Lung microvascular endothelial cell (primary cell): Measurements from ENCODE around the gene RPS18. TPM values are rescaled to one million over a fixed set of nuclear protein-coding genes. Genes with fewer than 3 reads are reported as not detected.

ENCODE experiments used
- DNase-seq, 2 donors: peaks; one replicate each; pipeline versions ENCODE4 v3.0.0 to v3.0.0-alpha.2; 2010; ENCODE audit warnings: low read depth in 2 of 2
- total RNA-seq: library from RNA; depleted of rRNA; stranded (reverse); fragments of >200 nt; gene quantifications from 2 replicates; pipeline ENCODE4 v1.2.1, GENCODE V29; 2014

The RPS18 gene
- total RNA-seq, 1 donor from 2014 or later, result 4,512 TPM

DNA sequence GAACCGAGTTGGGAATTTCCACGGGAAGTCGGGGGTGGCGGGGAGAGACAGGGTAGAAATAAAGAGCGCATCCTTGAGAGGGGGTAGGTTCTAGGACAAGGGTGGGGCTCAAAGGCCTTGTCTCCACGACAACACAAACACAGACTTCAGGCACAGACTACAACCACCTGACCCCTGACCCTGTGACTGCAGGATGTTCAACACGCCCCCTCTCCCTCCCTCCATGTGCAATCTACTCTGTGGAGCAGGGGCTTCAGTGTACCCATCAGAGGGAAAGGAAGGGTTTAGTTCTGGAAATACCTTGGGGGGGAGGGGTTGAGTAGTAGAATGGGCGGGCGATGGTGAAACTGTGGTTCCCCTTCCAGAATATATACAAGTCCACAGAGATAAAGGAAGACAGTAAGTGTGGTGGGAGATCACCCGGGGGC lies 42.7 kb downstream of the RPS18 start:
- peak; percentile 80 to 93 for DNase-seq

DNA sequence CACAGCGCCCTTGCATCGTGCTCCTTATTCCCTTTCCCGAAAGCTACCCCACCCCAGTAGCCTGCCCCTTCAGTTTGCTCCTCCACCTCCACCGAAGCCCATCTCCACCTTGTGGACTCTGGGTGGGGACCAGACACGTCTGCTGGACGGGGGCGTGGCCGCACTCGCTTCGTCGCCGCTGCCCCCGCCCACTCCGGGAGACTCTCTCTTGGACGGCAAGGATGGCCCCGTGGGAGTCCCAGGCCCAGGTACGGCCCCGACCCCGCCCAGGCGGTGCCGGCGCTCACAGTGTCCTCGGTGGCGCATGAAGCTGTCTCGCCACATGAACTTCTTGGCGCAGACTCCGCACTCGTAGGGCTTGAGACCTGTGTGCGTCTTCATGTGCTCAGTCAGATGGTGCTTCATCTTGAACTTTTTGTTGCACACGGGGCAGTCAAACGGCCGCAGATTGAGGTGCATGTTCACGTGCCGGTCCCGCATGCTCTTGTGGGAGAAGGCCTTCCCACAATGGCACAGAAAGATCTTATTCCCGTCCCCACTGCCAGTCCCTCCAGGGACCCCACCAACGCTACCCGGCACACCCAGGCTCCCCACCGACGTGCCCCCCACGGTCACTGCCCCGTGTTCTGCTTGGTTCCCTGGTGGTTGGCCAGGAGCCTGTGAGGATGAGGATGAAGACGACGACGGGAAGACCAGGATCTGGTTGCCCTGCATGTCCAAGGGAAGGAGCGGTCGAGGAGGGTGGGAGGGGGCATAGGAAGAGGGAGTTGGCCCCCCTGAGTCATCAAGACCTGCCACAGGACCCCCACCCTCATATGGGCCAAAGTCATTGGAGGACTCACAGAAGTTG lies 43.3 kb downstream of the RPS18 start:
- DNase-seq, result peak in 1 of 2 donors; percentile 28

DNA sequence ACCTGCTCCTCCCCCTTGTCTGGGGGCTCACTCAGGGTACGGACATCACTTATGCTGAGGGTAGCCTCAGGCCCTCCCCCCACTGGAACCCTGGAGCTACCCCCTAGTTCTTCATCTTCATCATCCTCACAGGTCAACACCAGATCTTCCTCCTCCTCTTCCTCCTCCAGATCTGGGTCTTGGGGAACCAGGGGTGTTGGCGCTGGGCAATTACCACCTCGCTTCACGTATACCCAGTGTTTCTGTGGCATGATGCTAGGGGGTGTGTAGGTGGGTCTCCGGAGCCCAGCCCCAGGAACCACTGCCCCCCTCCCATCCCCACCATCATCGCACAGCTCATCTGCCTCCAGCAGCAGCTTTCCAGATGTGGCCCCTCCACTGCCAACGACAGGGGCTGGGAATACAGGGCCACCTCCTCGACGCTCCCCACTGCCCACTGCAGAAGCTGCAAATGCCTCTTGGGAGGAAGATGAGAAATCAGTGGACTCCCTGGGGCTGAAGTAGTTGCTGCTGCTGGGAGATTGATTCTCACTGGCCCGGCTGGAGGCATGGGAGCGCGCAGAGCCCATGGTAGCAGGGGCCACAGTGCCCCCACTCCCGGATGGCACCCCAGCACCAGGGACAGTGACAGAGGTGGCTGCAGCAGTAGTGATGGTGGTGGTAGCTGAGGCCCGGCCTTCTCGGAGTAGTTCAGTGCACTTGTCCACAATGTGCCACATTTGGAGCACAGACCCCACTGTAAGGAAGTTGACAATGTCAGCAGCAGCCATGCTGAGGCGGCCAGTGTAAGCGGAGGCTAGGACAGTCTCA lies 44.1 kb downstream of the RPS18 start:
- DNase-seq, result no peak

DNA sequence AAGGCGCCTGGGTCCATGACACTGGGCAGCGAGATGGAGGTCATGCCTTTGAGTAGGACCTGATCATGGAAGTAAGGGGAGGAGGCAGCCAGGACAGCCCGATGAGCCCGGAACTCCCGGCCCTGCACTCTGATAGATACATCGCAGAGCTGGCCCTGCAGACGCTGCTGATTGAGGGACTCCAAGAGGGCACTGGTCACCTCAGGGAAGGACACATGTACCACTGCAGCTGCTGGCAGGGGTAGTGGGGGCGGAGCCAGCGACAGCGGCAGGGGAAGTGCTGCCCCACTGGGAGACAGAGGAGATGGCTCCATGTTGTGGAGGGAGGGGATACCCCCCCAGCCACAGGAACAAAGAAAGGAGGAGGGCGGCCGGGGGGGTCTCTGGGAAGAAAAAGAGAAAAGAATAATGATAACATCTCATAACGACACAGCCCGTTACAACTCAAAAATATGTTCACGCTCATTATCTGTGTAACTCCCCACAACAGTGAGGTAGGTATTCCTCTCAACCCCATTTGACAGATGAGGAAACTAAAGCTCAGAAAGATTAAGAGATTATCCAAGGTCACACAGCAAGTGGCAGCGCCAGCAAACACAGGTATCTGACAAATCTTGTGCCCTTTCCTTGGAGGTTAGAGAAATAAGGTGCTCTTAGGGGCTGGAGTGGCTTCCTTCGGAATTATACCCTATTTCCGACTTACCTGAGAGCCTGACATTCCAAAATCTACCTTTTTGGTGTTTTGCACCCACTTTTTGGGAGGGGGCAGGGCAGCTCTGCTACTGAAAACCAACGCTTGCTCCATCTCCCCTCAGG lies 44.9 kb downstream of the RPS18 start:
- DNase-seq, result no peak

DNA sequence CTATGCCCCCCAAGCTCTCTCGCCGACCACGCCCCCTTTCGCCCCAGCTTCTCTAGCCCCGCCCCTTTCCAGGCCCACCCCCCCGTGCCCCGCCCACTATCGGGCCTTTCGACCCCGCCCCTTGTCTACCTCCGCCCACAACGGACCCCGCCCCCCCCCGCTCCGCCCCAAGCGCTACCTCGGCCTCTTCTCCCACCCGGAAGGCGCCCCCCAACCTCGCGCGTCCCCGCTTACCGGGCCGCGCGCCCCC lies 45.5 kb downstream of the RPS18 start:
- no peak for DNase-seq

DNA sequence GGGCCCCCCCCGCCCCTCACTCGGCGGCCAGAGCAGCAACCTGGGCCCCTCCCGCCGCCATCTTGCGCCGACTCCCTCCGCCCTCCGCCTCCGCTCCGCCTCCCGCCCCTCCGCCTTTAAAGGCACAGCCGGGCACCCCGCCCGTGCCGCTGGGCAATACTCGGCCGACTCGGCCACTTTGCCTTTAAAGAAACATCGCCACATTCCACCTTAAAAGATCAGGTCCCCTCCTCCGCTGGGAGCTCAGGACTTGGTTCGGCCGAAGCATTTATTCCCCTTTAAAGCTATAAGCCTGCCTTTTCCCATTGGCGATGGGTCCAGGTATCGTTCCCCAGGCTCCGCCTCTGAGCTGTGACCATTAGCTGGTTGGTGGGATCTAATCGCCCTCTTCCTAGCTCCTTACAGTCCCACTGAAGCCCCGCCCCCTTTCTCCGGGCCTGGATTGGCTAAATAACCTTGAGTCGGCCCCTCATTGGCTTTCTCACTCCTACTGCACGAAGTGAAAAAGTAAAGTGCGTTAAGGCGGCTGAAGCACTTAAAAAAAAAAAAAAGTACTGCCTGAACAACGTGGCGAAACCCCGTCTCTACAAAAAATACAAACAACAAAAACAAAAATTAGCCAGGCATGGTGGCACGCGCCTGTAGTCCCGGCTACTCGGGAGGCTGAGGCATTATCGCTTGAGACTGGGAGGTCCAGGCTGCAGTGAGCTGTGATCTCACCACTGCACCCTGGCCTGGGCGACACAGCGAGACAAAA lies 46.0 kb downstream of the RPS18 start, which contains the start of gene ZBTB22:
Gene ZBTB22 (minus strand): TSS at position 76 of the 757 bp plus-strand sequence. CDS start 828 bp downstream, outside the sequence.
- peak; percentile 97 to 99 for DNase-seq

GRCh38 chr6:33318426-33319073 lies 46.7 kb downstream of the RPS18 start:
- DNase-seq, result no peak

GRCh38 chr6:33319939-33320314 lies 48.1 kb downstream of the RPS18 start:
- DNase-seq, result no peak

GRCh38 chr6:33320315-33321181 lies 48.7 kb downstream of the RPS18 start:
- peak in 1 of 2 donors; percentile 91 for DNase-seq

DNA sequence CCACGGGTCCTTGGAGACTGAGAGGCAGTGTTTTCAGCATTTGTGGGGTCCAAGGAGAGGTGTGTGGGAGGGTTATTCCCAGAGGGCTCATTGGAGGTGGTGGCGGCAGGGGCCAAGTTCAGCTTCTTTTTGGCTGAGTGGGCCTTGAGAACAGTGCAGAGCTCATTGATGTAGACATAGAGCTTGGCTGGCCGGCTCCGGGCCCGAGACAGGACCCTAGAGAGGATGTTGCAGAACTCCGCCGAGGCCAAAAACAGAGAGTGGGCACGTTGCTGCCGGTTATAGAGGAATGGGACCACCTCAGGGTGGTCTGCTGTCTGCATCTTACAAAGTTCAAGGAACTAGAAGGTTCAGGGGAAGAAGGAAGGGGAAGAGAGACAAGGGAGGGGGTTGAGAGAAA lies 49.4 kb downstream of the RPS18 start:
- no peak for DNase-seq

DNA sequence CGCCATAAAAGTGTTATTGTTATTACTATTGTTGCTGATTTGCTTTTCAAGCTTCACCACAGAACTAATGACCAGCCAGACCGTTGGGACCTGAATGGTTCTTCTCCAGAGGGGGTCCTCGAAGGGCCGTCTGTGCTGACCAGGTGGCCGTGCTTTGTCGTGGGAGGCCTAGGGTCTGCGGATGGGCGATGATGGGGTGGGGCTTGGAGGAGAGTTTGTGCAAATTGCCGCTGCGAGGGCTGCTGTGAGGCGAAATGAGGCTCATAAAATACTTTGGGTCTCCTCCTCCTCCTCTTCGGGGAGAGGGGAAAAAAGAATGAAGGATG lies 51.7 kb downstream of the RPS18 start:
- no peak for DNase-seq

GRCh38 chr6:33324125-33324524 lies 52.2 kb downstream of the RPS18 start:
- no peak for DNase-seq

Other genes starting within 250 kb of the RPS18 start
- gene HLA-DPA1, start 198.4 kb upstream of the RPS18 start, total RNA-seq, result 3.0 and 10.5 TPM in 2 replicates
- 7.3 and 12.2 TPM in 2 replicates for gene HLA-DPB1, start 196.1 kb upstream of the RPS18 start, total RNA-seq
- under 0.01 and 0.20 TPM in 2 replicates for gene COL11A2, start 79.6 kb upstream of the RPS18 start, total RNA-seq
- gene RXRB, start 71.4 kb upstream of the RPS18 start, total RNA-seq, result 15.5 and 18.3 TPM in 2 replicates
- gene SLC39A7, start 71.2 kb upstream of the RPS18 start, total RNA-seq, result 79.8 and 95.2 TPM in 2 replicates
- 7.0 and 8.5 TPM in 2 replicates for gene HSD17B8, start 67.4 kb upstream of the RPS18 start, total RNA-seq
- gene RING1, start 63.6 kb upstream of the RPS18 start, total RNA-seq, result 14.4 and 22.8 TPM in 2 replicates
- 20.9 and 26.6 TPM in 2 replicates for gene VPS52, start 199 bp upstream of the RPS18 start, total RNA-seq
- gene B3GALT4, start 5.0 kb downstream of the RPS18 start, total RNA-seq, result 4.1 and 6.5 TPM in 2 replicates
- gene WDR46, start 17.2 kb downstream of the RPS18 start, total RNA-seq, result 55.4 and 58.5 TPM in 2 replicates
- 30.3 and 34.1 TPM in 2 replicates for gene PFDN6, start 17.5 kb downstream of the RPS18 start, total RNA-seq
- 31.8 and 53.0 TPM in 2 replicates for gene RGL2, start 26.9 kb downstream of the RPS18 start, total RNA-seq
- 46.9 and 57.7 TPM in 2 replicates for gene TAPBP, start 42.0 kb downstream of the RPS18 start, total RNA-seq
- 11.3 and 20.0 TPM in 2 replicates for gene ZBTB22, start 45.7 kb downstream of the RPS18 start, total RNA-seq
- gene DAXX, start 50.9 kb downstream of the RPS18 start, total RNA-seq, result 29.2 and 35.9 TPM in 2 replicates
- 4.2 and 9.4 TPM in 2 replicates for gene KIFC1, start 119.7 kb downstream of the RPS18 start, total RNA-seq
- gene PHF1, start 138.9 kb downstream of the RPS18 start, total RNA-seq, result 5.4 and 9.7 TPM in 2 replicates
- gene CUTA, start 146.0 kb downstream of the RPS18 start, total RNA-seq, result 52.3 and 89.5 TPM in 2 replicates
- gene SYNGAP1, start 148.0 kb downstream of the RPS18 start, total RNA-seq, result 1.3 and 1.6 TPM in 2 replicates
- 3.1 and 5.8 TPM in 2 replicates for gene ZBTB9, start 182.5 kb downstream of the RPS18 start, total RNA-seq